HepG2 (cell line): Measurements from ENCODE around the gene NSMCE1. TPM values are rescaled to one million over a fixed set of nuclear protein-coding genes. Genes with fewer than 3 reads are reported as not detected.

Experiments used
- ATAC-seq: fragments of 200-7000 bp; cut with Tn5 transposase; 3 replicates; pipeline ENCODE4 v1.9.1; 2020; ENCODE audit warnings: mild to moderate bottlenecking, moderate library complexity
- BruUV-seq: library from RNA; stranded (reverse); fragments of 400-500 nt; replicated peaks from 2 replicates; lab custom pipeline; 2021; lab: Mats Ljungman, UMichigan
- CTCF ChIA-PET: fragments of 300-600 bp; formaldehyde crosslinking; extraction: SDS; loops from one replicate; lab custom pipeline; 2021; ENCODE audit warnings: low total read pairs, inconsistent platforms, low intra/inter-chr PET ratio; lab: Yijun Ruan, JAX
- POLR2A ChIA-PET: fragments of 350-600 bp; sonication (Branson Sonifier 250); formaldehyde crosslinking; loops from one replicate; lab custom pipeline; 2020; ENCODE audit warnings: antibody characterized with exemption, inconsistent platforms; lab: Yijun Ruan, JAX
- DNase-seq: peaks from one replicate; pipeline ENCODE4 v3.0.0-alpha.2; 2015; ENCODE audit warnings: low spot score
- FAIRE-seq: peaks from 3 replicates; lab custom pipeline; 2011; peaks lifted over from hg19 to GRCh38; lab: Jason Lieb, UNC
- H2AFZ ChIP-seq: one replicate; pipeline ENCODE4 v1.6.1; 2011; ENCODE audit warnings: low read length, inconsistent platforms
- H3K27ac ChIP-seq: fragments of 300-600 bp; 3 replicates; pipeline ENCODE4 v1.8.0; 2011; ENCODE audit warnings: mixed run types, mild to moderate bottlenecking, mixed read lengths, low read length, inconsistent platforms; ENCODE audit not compliant: insufficient read depth; ENCODE audit errors: extremely low read length
- H3K27me3 ChIP-seq, 2 experiments: fragments of 200-600 bp in 1 of 2; 2 replicates in 1 of 2; 3 replicates in 1 of 2; pipeline versions ENCODE4 v1.6.0 to v1.8.0; 2011; ENCODE audit warnings: low read length in 2 of 2, mild to moderate bottlenecking in 2 of 2, moderate library complexity in 2 of 2, inconsistent platforms in 1 of 2; ENCODE audit not compliant: insufficient read depth in 2 of 2, control insufficient read depth in 1 of 2
- H3K36me3 ChIP-seq, 2 experiments: fragments of 200-600 bp in 1 of 2; replicated peaks in 1 of 2; 2 replicates in 1 of 2; 3 replicates in 1 of 2; pipeline versions ENCODE4 v1.5.1 to v1.8.0; 2011; ENCODE audit warnings: low read length in 2 of 2, inconsistent platforms in 1 of 2; ENCODE audit not compliant: insufficient read depth in 2 of 2, control insufficient read depth in 1 of 2
- H3K4me1 ChIP-seq: 2 replicates; pipeline ENCODE4 v1.5.1; 2012; ENCODE audit warnings: low read length, inconsistent platforms; ENCODE audit not compliant: insufficient read depth
- H3K4me2 ChIP-seq: 2 replicates; pipeline ENCODE4 v1.6.0; 2011; ENCODE audit warnings: low read depth, low read length, inconsistent platforms
- H3K4me3 ChIP-seq, 3 experiments: fragments of 200-600 bp in 1 of 3; sonication (generic), shearing (Covaris generic) in 1 of 3; replicated peaks in 1 of 3; 2 replicates each; pipeline ENCODE4 v1.5.1; 2011 to 2016; ENCODE audit warnings: low read length in 3 of 3, inconsistent platforms in 2 of 3, low read depth in 2 of 3, mild to moderate bottlenecking in 2 of 3, control low read depth in 1 of 3, mixed read lengths in 1 of 3; ENCODE audit not compliant: insufficient read depth in 1 of 3
- H3K79me2 ChIP-seq: one replicate; pipeline ENCODE4 v1.6.1; 2011; ENCODE audit warnings: low read length, inconsistent platforms; ENCODE audit not compliant: insufficient read depth
- H3K9ac ChIP-seq: 2 replicates; pipeline ENCODE4 v1.6.0; 2011; ENCODE audit warnings: mild to moderate bottlenecking, low read depth, low read length, inconsistent platforms; ENCODE audit not compliant: insufficient read depth
- H3K9me3 ChIP-seq: 2 replicates; pipeline ENCODE4 v1.5.1; 2012; ENCODE audit warnings: mild to moderate bottlenecking, low read length
- H4K20me1 ChIP-seq: 2 replicates; pipeline ENCODE4 v1.6.0; 2011; ENCODE audit warnings: inconsistent platforms, mild to moderate bottlenecking, low read length, moderate library complexity; ENCODE audit not compliant: insufficient read depth
- HDAC6 ChIP-seq: fragments of 200-600 bp; sonication (generic); IDR thresholded peaks from 2 replicates; pipeline ENCODE4 v1.7.0; 2017; ENCODE audit warnings: mild to moderate bottlenecking, antibody characterized with exemption, low read length, low read depth
- MIER3 ChIP-seq: IDR thresholded peaks from 2 replicates; pipeline ENCODE4 v1.6.1; 2016; ENCODE audit warnings: missing compliant biosample characterization, borderline replicate concordance
- RFX1 ChIP-seq: fragments of 450-650 bp; IDR thresholded peaks from 2 replicates; pipeline ENCODE4 v1.6.1; 2017
- SOX13 ChIP-seq, 3 experiments: fragments of 450-650 bp in 1 of 3; sonication (generic) in 1 of 3; formaldehyde crosslinking in 1 of 3; IDR thresholded peaks in 2 of 3; conservative IDR thresholded peaks in 1 of 3; 2 replicates each; pipeline versions ENCODE4 v1.5.0 to v1.6.1; 2016 to 2020; ENCODE audit warnings: antibody characterized with exemption in 1 of 3, mild to moderate bottlenecking in 1 of 3, missing compliant biosample characterization in 1 of 3, missing genetic modification reagents in 1 of 3, moderate library complexity in 1 of 3
- SYNCRIP ChIP-seq: fragments of 200-400 bp; formaldehyde crosslinking; IDR thresholded peaks from 2 replicates; pipeline ENCODE4 v1.6.1; 2018; ENCODE audit warnings: mild to moderate bottlenecking, low read depth, low read length; ENCODE audit not compliant: insufficient read depth
- TSC22D2 ChIP-seq: sonication (generic); formaldehyde crosslinking; IDR thresholded peaks from 2 replicates; pipeline ENCODE4 v1.5.1; 2020; ENCODE audit warnings: missing genetic modification reagents, mild to moderate bottlenecking, borderline replicate concordance
- ZNF354B ChIP-seq: sonication (generic); formaldehyde crosslinking; IDR thresholded peaks from 2 replicates; pipeline ENCODE4 v1.8.0; 2022; ENCODE audit warnings: mild to moderate bottlenecking, missing genetic modification reagents
- ZNF543 ChIP-seq: sonication (generic); formaldehyde crosslinking; IDR thresholded peaks from 2 replicates; pipeline ENCODE4 v1.4.0; 2020; ENCODE audit warnings: mild to moderate bottlenecking, missing genetic modification reagents
- ZNF724P ChIP-seq: sonication (generic); formaldehyde crosslinking; IDR thresholded peaks from 2 replicates; pipeline ENCODE4 v1.8.0; 2022; ENCODE audit warnings: missing genetic modification reagents, borderline replicate concordance
- ZNF782 ChIP-seq: sonication (generic); formaldehyde crosslinking; IDR thresholded peaks from 2 replicates; pipeline ENCODE4 v1.4.0; 2020; ENCODE audit warnings: missing genetic modification reagents, mild to moderate bottlenecking, borderline replicate concordance
- WGBS: methylation state at CpG from one replicate; pipeline ENCODE4 v1.1.6; 2017; ENCODE audit warnings: low lambda C conversion rate; 5-methylcytosine and 5-hydroxymethylcytosine counted together
- in situ Hi-C: cut with HindIII; loops from 2 replicates; pipeline ENCODE4 v1.10.0; 2017; ENCODE audit warnings: low pct_unique_long_range_greater_than_20kb; ENCODE audit not compliant: extremely low pct_ligation_motif_present
- intact Hi-C: fragments of 100-400 bp; cut with micrococcal nuclease; formaldehyde crosslinking; loops from one replicate; pipeline ENCODE4 v1.10.0; 2022; ENCODE audit not compliant: unreplicated experiment
- polyA plus RNA-seq, 8 experiments: library from polyadenylated mRNA; depleted of rRNA in 3 of 8; stranded (reverse) in 7 of 8; unstranded in 1 of 8; fragments of >200 nt; fragmentation: Illumina TruSeq in 4 of 8; extraction: Trizol in 4 of 8; gene quantifications; 2 replicates each; pipeline versions ENCODE4 v1.2.1 to v1.2.3, GENCODE V29; 2011 to 2016; ENCODE audit warnings: low read depth in 4 of 8, missing spikeins in 1 of 8, mixed read lengths in 1 of 8; ENCODE audit not compliant: insufficient read depth in 1 of 8
- total RNA-seq, 5 experiments: library from RNA; depleted of rRNA; stranded (reverse); fragments of >200 nt; fragmentation: Illumina TruSeq; extraction: Trizol; gene quantifications; 2 replicates each; pipeline ENCODE4 v1.2.3, GENCODE V29; 2016; ENCODE audit warnings: low read depth in 1 of 5
- TF ChIP-seq, protein P1 (sequence below): sonication (generic); formaldehyde crosslinking; IDR thresholded peaks from 2 replicates; pipeline ENCODE4 v1.8.0; 2022; ENCODE audit warnings: missing genetic modification reagents, low read depth, mild to moderate bottlenecking, borderline replicate concordance
- TF ChIP-seq, protein P2 (sequence below): sonication (generic); formaldehyde crosslinking; IDR thresholded peaks from 2 replicates; pipeline ENCODE4 v1.4.0; 2020; ENCODE audit warnings: missing genetic modification reagents, mild to moderate bottlenecking, borderline replicate concordance
- TF ChIP-seq, protein P3 (sequence below): fragments of 450-650 bp; IDR thresholded peaks from 2 replicates; pipeline ENCODE4 v1.6.1; 2017
- TF ChIP-seq, protein P4 (sequence below): sonication (generic); formaldehyde crosslinking; IDR thresholded peaks from 2 replicates; pipeline ENCODE4 v1.4.0; 2020; ENCODE audit warnings: missing genetic modification reagents
- TF ChIP-seq, protein P5 (sequence below): sonication (generic); formaldehyde crosslinking; conservative IDR thresholded peaks from 2 replicates; pipeline ENCODE4 v1.4.0; 2020; ENCODE audit warnings: missing genetic modification reagents

NSMCE1 gene
- total and polyA plus RNA-seq, 2 of the 13 experiments (the other 11 are each of a cell fraction or from before 2014, with no cell fraction given), result 42.7 to 52.9 TPM

DNA sequence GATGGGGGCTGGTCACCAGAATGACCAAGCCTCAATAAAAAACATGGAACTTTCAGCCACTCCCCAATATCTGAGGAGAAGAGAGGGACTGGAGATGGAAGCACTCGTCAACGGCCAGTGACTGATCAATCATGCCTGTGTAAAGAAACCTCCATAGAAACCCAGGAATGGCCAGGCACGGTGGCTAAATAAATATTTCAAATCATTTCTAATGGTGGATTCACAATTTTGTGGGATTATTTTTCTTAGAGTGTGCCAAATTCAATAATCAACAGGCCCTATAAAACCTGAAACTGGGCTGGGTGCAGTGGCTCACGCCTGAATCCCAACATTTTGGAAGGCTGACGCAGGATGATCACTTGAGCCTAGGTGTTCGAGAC lies 16.4 kb downstream of the NSMCE1 start:
- Histone ChIP-seq H3K79me2 (no peaks in the 10 kb centered on the region), H3K4me2 (no peak overlapping the region), H3K27me3 (no peaks in the 10 kb centered on the region), H4K20me1 (no peaks in the 10 kb centered on the region), H3K9me3 (no peaks in the 10 kb centered on the region), H3K4me3 (no peak overlapping the region), H3K27ac (no peak overlapping the region), H3K36me3 (peaks cover 6 to 16% of the 10 kb centered on the region in 2 experiments; a peak in 4 of 5 replicates), H3K9ac (no peak overlapping the region), H3K4me1 (0 out of 2 replicates have a peak, but pooled peaks cover 4% of the 10 kb centered on the region), H2AFZ (no peak overlapping the region)
- no peak for ATAC-seq
- POLR2A ChIA-PET, result no interaction called here
- FAIRE-seq, result no peak
- BruUV-seq, result no TSS peak
- in situ Hi-C loops (no loop called here), intact Hi-C loops (no loop called here)
- no peak for DNase-seq
- over 99% methylated on average over 6 of the region's 6 CpGs for WGBS
- CTCF ChIA-PET, result no interaction called here
- TF ChIP-seq ZNF782 (CRISPR knock-in tag), result no peak
- TF ChIP-seq ZNF724P (CRISPR knock-in tag), result no peak
- TF ChIP-seq ZNF543 (CRISPR knock-in tag), result no peak
- TF ChIP-seq, protein P1, sequence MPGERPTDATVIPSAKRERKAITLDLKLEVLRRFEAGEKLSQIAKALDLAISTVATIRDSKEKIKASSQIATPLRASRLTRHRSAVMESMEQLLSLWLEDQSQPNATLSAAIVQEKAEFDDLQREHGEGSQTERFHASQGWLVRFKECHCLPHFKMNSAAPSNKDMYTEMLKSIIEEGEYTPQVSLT, result no peak
- no peak for TF ChIP-seq SYNCRIP
- no peak for TF ChIP-seq HDAC6
- TF ChIP-seq, protein P2, sequence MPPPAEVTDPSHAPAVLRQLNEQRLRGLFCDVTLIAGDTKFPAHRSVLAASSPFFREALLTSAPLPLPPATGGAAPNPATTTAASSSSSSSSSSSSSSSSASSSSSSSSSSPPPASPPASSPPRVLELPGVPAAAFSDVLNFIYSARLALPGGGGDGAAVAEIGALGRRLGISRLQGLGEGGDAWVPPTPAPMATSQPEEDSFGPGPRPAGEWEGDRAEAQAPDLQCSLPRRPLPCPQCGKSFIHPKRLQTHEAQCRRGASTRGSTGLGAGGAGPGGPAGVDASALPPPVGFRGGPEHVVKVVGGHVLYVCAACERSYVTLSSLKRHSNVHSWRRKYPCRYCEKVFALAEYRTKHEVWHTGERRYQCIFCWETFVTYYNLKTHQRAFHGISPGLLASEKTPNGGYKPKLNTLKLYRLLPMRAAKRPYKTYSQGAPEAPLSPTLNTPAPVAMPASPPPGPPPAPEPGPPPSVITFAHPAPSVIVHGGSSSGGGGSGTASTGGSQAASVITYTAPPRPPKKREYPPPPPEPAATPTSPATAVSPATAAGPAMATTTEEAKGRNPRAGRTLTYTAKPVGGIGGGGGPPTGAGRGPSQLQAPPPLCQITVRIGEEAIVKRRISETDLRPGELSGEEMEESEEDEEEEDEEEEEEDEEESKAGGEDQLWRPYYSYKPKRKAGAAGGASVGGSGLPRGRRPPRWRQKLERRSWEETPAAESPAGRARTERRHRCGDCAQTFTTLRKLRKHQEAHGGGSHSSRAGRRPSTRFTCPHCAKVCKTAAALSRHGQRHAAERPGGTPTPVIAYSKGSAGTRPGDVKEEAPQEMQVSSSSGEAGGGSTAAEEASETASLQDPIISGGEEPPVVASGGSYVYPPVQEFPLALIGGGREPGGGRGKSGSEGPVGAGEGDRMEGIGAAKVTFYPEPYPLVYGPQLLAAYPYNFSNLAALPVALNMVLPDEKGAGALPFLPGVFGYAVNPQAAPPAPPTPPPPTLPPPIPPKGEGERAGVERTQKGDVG (CRISPR knock-in tag), result no peak
- no peak for TF ChIP-seq ZNF354B
- TF ChIP-seq MIER3 (CRISPR knock-in tag), result no peak
- no peak for TF ChIP-seq RFX1
- no peak for TF ChIP-seq SOX13 (IDR thresholded peaks at IDR 0.05)
- TF ChIP-seq SOX13 (CRISPR knock-in tag; conservative IDR thresholded peaks at IDR 0.05 in 1 of 2, IDR thresholded peaks at IDR 0.05 in 1 of 2), result no peak
- TF ChIP-seq, protein P3, sequence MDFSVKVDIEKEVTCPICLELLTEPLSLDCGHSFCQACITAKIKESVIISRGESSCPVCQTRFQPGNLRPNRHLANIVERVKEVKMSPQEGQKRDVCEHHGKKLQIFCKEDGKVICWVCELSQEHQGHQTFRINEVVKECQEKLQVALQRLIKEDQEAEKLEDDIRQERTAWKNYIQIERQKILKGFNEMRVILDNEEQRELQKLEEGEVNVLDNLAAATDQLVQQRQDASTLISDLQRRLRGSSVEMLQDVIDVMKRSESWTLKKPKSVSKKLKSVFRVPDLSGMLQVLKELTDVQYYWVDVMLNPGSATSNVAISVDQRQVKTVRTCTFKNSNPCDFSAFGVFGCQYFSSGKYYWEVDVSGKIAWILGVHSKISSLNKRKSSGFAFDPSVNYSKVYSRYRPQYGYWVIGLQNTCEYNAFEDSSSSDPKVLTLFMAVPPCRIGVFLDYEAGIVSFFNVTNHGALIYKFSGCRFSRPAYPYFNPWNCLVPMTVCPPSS, result no peak
- TF ChIP-seq TSC22D2, result no peak
- TF ChIP-seq, protein P4, sequence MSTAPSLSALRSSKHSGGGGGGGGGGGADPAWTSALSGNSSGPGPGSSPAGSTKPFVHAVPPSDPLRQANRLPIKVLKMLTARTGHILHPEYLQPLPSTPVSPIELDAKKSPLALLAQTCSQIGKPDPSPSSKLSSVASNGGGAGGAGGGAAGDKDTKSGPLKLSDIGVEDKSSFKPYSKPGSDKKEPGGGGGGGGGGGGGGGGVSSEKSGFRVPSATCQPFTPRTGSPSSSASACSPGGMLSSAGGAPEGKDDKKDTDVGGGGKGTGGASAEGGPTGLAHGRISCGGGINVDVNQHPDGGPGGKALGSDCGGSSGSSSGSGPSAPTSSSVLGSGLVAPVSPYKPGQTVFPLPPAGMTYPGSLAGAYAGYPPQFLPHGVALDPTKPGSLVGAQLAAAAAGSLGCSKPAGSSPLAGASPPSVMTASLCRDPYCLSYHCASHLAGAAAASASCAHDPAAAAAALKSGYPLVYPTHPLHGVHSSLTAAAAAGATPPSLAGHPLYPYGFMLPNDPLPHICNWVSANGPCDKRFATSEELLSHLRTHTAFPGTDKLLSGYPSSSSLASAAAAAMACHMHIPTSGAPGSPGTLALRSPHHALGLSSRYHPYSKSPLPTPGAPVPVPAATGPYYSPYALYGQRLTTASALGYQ (CRISPR knock-in tag), result no peak
- TF ChIP-seq, protein P5, sequence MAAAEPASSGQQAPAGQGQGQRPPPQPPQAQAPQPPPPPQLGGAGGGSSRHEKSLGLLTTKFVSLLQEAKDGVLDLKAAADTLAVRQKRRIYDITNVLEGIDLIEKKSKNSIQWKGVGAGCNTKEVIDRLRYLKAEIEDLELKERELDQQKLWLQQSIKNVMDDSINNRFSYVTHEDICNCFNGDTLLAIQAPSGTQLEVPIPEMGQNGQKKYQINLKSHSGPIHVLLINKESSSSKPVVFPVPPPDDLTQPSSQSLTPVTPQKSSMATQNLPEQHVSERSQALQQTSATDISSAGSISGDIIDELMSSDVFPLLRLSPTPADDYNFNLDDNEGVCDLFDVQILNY (CRISPR knock-in tag), result no peak
